Hepatic stellate cell (primary cell): ENCODE measurements around the gene ETS2.

Experiments used
- DNase-seq: peaks from one replicate; pipeline ENCODE4 v3.0.0; 2011; ENCODE audit warnings: low spot score

Gene ETS2

GRCh38 chr21:38861989-38862683 is 56.4 kb downstream of the ETS2 start:
- no peak for DNase-seq

DNA sequence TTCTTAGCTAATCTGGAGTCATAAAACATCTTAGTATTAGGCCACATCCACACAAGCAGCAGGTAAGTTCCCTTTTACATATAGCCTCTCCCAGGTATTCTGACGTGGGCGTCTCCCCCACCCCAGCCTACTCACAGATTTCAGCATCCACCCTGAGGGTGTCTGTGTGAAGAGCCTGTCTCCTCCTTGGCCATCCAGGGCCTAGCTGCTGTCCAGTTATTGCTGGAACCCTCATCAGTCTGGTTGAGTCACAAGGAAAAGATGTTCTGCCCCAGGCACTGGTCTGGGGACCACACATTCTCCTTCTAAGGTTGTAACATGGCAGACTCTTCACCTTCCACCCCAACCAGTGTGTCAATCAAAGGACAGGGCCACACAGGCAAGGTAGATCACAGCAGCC is 57.6 kb downstream of the ETS2 start:
- no peak for DNase-seq

DNA sequence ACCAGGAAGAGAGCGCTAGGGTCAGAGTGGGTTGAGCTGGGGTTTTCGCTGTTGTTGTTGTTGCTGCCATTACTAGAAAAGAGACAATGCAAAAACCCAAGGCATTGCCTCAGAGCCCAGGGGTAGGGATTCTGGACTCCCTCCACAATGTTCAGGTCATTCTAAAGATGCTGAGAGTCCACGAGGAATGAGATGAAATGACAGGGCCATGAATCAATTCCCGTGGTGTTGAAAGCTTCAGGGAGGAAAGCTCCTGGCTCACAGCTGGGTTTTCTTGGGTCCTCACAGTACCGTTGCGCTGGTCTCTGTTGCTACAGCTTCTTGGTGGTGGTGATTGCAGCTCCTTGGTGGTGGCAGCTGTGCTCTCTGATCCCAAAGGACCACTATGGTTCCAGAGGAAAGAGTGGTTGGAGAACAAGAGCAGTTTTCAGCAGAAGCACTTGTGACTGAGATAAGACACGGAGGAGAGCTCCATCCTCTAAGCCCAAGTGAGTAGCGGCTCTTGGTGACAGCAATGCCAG is 58.2 kb downstream of the ETS2 start:
- DNase-seq = no peak

GRCh38 chr21:38864964-38865363 is 59.2 kb downstream of the ETS2 start:
- no peak for DNase-seq

GRCh38 chr21:38869196-38869595 is 63.5 kb downstream of the ETS2 start:
- no peak for DNase-seq

DNA sequence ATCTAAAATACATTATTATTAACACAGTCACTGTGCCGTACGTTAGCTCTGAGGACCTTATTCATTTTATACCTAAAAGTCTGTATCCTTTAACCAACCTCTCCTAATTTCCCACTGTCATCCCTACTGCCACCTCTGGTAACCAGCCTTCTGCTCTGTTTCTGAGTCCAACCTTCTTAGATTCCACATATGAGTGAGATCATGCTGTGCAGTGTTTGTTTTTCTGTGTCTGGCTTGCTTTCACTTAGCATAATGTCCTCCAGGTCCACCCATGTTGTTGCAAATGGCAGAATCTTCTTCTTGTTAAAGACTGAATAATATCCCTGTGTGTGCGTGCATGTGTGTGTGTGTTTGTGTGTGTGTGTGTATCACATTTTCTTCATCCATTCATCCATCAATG is 64.2 kb downstream of the ETS2 start:
- peak; percentile 32 for DNase-seq
